ENCODE data around the gene ZNF561.
"Not testable (repeated sequence)": the region's sequence is repeated elsewhere in the genome, so short reads cannot be mapped to it uniquely, and the experiment has no call there.

Gene ZNF561

DNA sequence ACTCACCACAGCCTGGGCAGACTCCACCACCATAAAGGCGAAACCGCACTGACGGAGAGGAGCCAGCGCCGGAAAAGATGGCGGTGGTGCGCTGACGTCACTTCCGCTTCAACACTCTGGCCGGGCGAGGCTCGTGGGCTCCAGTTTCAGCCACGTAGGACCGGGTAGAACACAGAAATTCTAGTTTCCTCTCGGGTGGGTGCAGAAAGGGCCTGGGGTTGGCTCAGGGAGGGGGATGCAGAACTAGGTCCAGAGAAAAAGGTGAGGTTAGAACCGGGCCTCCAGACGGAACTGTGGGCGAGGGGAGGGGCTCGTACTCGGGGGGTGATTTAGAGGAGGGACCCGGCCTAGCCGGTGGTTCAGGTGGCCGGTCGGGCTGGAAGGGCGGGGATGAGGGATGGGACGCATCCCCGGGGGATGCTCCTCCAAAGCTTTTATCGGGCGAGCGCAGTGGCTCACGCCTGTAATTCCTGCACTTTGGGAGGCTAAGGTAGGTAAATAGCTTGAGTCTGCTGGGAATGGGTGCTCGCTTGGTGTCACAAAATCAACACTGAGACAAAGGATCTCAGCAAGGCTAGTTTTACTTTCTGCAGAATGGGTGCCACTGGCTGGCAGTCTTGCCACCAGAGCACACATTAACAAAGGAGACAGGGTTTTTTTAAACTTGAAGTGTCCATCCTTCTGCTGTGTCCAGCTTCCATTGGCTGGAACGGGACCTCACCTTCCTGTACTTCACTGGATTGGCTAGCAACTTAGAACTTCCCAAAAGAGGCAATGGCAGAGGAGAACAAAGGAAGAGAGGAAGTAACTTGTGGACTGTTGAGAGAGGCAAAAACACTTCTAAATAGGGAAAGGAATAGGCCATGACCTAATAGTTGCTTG, at the start of gene ZNF561:
Gene ZNF561, minus strand, starts transcription at position 77 of the 882 bp plus-strand sequence. CDS start 1,776 bp downstream, outside the sequence.
- DNase-seq = peak; percentile 89

DNA sequence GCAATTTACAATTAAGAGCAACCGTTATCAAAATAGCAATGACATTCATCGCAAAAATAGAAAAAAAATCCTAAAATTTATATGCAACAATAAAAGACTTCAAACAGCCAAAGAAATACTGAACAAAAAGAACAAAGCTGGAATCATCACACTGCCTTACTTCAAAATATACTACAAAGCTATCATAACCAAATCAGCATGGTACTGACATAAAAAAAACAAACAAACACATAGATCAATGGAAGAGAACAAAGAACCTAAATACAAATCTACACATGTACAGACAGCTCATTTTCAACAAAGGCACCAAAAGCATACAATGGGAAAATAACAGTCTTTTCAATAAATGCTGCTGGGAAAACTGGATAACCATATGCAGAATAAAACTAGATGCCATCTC, 47.5 kb upstream of the ZNF561 start:
- DNase-seq = no peak

DNA sequence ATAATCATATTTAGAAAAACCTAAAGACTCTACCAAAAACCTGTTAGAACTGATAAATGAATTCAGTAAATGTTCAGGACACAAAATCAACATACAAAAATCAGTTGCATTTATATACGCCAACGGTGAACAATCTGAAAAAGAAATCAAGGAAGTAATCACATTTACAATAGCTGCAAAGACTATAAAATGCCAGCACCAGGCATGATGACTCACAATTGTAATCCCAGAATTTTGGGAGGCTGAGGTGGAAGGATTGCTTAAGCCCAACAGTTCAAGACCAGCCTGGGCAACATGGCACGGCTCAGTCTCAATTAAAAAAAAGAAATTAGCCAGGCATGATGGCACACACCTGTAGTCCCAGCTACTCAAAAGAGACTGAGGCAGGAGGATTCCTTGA, 46.9 kb upstream of the ZNF561 start:
- no peak for DNase-seq

DNA sequence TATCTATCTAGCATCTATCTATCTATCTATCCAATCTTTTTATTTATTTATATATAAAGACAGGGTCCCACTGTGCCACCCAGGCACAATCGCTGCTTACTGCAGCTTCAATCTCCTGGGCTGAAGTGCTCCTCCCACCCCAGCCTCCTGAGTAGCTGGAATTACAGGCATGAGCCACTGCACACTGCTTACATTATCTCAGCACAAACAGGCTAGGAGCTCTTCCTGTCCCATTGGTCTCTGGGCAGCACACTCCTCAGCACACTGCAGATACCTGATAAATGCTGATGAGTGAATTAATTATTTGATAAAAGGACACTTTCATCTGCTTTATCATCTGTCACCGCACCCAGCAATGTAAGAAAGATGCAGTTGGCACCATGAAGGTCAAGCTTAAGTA, 37.7 kb upstream of the ZNF561 start:
- no peak for DNase-seq

DNA sequence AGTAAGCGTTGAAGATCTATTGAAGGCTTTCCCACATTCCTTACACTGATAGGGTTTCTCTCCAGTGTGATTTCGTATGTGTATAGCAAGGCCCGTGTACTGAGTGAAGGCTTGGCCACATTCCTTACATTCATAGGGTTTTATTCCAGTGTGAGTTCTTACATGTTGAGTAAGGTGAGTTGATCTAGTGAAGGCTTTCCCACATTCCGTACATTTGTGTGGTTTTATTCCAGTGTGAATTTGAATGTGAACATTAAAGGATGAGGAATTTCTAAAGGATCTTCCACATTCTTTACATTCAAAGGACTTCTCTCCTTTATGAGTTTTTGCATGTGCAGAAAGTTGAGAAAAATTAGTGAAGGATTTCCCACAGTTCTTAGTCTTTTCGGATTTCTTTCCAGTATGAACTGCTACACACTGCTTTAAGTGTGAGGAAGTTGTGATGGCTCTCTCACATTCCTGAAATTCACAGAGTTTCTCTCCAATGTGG, 32.1 kb upstream of the ZNF561 start:
- not testable (repeated sequence) for DNase-seq

DNA sequence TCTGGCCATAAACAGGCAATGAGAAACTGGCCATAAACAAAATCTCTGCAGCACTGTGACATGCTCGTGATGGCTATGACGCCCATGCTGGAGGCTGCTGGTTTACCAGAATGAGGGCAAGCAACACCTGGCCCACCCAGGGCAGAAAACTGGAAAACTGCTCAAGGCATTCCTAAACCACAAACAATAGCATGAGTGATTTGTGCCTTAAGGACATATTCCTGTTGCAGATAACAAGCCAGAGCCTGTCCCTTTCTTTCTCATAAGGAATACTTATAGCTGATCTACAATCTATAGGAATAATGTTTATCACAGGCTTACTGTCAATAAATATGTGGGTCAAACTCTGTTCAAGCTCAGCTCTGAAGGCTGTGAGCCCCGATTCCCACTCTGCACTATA, 30.4 kb upstream of the ZNF561 start:
- DNase-seq = not testable (repeated sequence)

DNA sequence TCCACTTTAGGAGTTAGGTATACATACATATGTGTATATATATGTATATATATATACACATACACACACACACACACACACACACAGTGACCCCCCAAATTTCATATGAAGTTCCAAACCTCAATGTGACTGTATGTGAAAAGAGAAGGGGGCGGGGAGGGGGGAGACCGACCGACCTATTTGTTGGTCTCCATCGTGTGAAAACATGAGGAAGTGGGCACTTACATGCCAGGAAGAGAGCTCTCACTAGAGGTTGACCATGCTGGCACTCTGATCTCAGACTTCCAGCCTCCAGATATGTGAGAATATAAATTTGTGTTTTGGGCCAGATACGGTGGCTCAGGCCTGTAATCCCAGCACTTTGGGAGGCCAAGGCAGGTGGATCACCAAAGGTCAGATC, 29.3 kb upstream of the ZNF561 start:
- DNase-seq = no peak

DNA sequence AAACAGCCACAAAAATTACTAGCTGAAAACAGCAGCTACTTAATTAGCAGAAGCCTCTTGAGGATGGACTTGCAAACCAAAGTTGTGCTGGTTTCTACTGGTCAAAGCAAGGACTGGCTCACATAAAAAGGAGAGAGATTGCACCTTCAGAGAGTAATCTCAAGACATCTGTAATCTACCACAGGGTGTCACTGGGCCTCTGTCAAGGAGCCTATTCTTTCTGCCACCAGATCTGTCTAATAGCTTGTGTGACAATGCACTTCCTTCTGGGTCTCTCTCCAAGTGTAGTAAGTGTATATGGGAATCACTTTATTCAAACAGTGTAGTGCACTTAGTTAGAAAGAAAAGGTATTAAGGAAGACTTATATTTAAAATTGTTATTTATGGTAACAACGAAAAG, 24.4 kb upstream of the ZNF561 start:
- DNase-seq = no peak

DNA sequence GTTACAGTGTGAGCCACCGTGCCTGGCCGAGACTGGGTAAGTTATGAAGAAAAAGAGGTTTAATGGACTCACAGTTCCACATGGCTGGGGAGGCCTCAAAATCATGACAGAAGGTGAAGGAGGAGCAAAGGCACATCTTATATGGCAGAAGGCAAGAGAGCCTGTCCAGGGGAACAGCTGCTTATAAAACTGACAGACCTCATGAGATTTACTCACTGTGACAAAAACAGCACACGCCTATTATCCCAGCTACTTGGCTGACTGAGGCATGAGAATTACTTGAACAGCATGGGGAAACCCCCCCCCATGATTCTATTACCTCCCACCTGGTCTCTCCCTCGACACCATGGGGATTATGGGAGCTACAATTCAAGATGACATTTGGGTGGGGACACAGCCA, 23.4 kb upstream of the ZNF561 start:
- DNase-seq = no peak

DNA sequence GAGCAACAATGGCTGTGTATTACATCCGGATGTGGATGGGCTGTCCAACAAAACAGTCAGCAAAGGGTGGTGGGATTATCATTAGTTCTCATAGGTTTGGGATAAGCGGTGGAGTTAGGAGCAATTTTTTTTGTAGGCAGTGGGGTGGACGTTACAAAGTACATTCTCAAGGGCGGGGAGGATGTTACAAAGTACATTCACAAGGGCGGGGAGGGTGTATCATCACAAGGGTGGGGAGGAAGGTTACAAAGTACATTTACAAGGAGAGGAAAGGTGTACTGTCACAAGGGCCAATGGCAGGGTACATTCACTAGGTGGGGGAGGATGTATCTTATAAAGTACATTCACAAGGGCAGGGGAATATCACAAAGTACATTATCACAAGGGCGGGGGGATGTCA, 20.8 kb upstream of the ZNF561 start:
- DNase-seq = no peak

DNA sequence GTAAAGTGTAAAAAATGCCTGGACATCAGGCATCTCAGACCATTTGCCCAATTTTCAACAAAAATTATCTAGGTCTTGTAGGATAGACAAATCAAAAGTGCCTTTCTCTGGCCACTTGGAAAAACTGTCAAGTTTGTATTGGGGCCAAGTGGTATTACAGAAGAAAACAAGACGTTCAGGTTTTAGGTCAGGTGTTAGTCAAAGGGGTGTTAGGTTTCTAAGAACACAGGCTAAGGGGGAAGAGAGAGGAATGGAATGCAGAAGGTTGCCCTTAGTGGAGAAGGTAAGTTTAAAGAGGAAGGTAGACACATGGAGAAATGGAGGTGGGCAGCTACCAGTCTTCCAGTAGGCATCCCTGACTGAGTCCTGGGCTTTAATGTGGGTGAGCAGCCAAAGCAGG, 19.9 kb upstream of the ZNF561 start:
- DNase-seq = no peak

DNA sequence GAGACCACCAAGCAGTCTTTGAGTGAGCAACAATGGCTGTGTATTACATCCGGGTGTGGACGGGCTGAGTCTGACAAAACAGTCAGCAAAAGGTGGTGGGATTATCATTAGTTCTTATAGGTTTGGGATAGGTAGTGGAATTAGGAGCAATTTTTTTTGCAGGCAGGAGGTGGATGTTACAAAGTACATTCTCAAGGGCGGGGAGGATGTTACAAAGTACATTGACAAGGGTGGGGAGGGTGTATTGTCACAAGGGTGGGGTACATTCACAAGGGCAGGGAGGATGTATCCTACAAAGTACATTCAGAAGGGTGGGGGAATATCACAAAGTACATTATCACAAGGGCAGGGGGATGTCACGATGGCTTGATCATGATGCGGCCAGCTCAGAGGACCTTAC, 15.0 kb upstream of the ZNF561 start:
- DNase-seq = no peak

DNA sequence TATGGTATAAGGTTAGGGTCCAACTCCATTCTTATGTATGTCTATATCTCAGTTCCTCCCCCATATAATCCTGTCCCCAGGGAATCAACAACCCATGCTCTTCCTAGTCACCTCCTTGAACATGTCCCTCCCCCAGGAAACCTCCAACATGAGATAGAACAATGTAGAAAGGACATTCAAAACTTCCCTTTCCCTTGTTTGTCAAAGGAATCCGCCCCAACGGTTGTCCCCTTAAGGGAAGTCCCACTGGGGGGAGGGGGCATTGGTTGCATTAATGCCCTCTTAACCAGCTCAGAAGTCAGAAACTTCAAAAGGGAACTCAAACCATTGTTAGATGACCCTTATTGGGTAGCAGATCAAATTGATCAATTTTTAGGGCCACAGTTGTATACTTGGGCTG, 6.8 kb upstream of the ZNF561 start:
- no peak for DNase-seq

DNA sequence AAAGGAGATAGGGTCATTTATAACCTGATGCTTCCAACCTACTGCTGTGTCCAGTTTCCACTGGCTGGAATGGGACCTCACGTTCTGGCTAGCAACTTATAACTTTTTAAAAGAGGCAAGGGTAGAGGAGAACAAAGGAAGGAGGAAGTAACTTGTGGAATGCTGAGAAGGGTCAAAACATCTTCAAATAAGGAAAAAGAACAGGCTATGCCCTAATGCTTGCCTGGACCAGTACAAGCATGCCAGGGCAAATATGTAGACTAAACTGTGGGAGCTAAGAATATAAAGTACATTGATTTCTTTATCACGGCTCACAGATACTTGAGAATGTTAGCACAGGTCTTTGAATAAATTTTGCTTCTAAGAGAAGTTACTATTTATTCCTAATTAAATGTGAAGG, 1.5 kb upstream of the ZNF561 start:
- no peak for DNase-seq

DNA sequence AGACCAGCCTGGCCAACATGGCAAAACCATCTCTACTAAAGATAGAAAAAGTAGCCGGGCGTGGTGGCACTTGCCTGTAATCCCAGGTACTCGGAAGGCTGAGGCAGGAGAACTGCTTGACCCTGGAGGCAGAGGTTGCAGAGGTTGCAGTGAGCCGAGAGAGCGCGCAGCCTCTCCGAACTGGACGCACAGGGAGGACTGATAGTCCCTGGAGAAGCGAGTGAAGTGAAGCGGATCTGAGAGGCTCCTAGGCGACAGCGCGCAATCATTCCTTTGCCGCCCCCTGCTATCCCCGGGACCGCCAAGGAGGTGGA, 233 bp downstream of the ZNF561 start:
- no peak for DNase-seq

DNA sequence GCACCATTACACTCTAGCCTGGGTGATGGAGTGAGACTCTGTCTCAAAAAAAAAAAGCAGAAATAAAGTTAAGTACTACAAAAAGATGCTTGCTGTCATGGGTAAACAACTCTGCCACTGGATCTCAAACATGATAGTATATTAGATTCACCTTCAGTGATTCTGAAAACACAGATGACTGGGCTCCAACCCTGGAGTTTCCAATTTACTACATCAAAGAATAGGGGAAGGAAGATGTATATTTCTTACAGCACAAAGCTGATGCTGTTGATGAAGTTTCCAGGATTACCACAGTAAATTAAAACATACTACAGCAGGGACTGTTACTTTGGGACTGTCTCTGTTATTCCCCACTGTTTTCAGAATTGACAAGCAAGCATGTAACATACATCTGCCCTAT, 5.2 kb downstream of the ZNF561 start:
- DNase-seq = no peak

DNA sequence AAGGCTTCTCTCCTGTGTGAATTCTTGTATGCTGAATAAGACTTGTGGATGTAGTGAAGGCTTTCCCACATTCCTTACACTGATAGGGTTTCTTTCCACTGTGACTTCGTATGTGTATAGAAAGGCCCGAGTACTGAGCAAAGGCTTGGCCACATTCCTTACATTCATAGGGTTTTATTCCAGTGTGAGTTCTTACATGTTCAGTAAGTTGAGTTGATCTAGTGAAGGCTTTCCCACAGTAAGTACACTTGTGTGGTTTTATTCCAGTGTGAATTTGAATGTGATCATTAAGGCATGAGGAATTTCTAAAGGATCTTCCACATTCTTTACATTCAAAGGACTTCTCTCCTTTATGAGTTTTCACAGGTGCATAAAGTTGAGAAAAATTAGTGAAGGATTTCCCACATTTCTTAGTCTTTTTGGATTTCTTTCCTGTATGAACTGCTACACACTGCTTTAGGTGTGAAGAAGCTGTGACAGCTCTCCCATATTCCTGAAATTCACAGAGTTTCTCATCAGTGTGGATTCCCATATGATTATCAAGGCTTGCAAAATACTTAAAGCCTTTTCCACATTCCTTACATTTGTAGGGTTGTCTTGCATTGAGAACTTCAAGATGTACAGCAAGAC, 10.4 kb downstream of the ZNF561 start:
- DNase-seq = no peak

DNA sequence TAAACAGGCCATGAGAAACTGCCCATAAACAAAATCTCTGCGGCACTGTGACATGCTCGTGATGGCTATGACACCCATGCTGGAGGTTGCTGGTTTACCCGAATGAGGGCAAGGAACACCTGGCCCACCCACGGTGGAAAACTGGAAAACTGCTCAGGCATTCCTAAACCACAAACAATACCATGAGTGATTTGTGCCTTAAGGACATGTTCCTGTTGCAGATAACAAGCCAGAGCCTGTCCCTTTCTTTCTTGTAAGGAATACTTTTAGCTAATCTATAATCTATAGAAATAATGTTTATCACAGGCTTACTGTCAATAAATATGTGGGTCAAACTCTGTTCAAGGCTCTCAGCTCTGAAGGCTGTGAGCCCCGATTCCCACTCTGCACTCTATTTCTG, 12.1 kb downstream of the ZNF561 start:
- DNase-seq = no peak

DNA sequence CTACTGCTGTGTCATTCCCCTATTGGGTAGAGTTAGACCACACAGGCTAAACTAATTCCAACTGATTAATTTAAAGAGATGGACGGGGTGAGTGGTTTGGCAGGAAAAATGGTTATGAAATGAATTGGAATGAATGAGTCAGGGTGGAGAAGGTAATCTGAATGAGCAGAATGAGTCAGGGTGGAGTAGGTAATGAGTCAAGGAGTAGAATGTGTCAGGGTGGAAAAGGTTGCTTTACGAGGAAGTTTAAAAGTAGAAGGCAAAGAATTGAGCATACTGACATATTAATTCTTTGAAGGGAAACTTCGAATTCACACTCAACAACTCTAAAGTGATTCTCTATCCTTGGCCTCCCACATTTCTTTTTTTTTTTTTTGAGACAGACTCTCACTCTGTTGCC, 24.0 kb downstream of the ZNF561 start:
- DNase-seq = no peak

DNA sequence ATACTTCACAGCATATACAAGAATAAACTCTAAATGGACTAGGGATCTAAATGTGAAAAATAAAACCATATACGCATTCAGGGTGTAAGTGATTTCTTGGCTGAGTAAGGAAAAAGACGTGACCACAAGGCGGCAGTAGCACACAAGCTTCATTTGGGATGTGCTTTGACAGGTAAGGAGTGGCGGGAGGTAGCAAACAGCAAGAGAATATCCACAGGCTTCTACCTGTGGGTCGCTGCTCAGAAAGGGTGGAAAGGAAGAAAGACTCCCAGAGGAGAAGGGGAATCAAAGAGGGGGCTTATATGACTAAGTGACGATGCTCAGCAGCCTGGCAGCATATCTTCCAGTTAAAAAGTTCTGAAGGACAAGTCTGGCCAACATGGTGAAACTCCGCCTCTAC, 34.3 kb downstream of the ZNF561 start:
- peak; percentile 82 for DNase-seq

DNA sequence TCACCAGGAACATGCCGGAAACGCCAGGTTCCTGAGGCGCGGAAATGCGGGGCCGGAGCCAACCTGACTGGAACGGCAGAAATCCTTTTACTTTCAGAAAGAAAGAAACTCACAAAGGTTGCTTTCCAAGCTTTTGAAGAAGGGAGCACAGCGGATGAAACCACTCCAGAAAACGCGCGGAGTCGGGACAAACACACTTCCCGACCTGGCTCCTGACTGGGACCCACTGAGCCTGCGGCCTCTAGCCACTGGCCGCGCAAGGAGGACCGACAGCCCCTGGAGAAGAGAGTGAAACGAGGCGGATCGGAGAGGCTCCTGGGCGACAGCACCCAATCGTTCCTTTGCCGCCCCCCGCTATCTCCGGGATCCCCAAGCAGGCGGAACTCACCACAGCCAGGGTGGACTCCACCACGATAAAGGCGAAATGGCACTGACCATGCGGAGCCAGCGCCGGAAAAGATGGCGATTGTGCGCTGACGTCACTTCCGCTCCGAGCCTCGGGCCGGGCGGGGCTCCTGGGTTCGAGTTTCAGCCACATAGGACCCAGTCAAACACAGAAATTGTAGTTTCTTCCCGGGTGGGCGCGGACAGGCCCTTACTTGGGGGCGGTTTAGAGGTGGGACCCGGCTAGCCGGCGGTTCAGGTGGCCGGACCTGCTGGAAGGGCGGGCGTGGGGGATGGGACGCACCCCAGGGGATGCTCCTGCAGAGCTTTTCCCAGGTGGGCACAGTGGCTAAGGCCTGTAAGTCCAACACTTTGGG, 36.8 kb downstream of the ZNF561 start, which contains the start of gene ZNF121:
Gene ZNF121, minus strand, starts transcription at position 432 of the 761 bp plus-strand sequence. CDS start 16,407 bp downstream, outside the sequence.
- peak; percentile 86 for DNase-seq

DNA sequence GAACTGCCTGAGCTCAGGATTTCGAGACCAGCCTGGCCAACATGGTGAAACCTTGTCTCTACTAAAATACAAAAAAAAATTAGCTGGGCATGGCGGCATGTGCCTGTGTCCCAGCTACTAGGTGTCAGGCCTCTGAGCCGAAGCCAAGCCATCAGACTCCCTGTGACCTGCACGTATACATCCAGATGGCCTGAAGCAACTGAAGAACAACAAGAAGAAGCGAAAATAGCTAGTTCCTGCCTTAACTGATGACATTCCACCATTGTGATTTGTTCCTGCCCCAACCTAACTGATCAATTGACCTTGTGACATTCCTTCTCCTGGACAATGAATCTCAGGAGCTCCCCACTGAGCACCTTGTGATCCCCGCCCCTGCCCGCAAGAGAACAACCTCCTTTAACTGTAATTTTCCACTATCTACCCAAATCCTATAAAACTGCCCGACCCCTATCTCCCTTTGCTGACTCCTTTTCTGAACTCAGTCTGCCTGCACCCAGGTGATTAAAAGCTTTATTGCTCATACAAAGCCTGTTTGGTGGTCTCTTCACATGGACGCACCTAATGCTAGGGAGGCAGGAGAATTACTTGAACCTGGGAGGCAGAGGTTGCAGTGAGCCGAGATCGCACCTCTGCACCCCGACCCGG, 38.8 kb downstream of the ZNF561 start:
- DNase-seq = not testable (repeated sequence)

DNA sequence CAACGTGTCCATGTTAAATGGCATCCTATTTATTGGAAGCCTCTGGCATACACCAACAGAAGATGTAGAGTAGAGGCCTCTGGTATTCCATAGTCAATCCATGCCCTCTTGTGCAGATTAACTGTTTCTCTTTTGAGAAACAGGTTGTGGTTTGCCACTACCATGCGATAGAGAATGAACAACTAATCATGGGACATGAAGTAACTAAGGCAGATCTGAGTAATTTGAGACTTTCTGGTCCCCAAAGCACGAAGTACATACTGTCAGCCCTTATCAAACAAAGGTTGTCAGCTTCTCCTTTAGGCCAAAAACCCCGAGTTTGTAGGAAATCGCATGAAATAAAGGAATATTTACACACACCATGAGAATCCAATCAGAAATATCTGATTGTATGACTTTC, 40.3 kb downstream of the ZNF561 start:
- no peak for DNase-seq
